ENCODE results near the gene ALKBH8.
"Not testable (repeated sequence)": the region's sequence is repeated elsewhere in the genome, so short reads cannot be mapped to it uniquely, and the experiment has no call there.

ALKBH8 gene, protein sequence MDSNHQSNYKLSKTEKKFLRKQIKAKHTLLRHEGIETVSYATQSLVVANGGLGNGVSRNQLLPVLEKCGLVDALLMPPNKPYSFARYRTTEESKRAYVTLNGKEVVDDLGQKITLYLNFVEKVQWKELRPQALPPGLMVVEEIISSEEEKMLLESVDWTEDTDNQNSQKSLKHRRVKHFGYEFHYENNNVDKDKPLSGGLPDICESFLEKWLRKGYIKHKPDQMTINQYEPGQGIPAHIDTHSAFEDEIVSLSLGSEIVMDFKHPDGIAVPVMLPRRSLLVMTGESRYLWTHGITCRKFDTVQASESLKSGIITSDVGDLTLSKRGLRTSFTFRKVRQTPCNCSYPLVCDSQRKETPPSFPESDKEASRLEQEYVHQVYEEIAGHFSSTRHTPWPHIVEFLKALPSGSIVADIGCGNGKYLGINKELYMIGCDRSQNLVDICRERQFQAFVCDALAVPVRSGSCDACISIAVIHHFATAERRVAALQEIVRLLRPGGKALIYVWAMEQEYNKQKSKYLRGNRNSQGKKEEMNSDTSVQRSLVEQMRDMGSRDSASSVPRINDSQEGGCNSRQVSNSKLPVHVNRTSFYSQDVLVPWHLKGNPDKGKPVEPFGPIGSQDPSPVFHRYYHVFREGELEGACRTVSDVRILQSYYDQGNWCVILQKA

DNA sequence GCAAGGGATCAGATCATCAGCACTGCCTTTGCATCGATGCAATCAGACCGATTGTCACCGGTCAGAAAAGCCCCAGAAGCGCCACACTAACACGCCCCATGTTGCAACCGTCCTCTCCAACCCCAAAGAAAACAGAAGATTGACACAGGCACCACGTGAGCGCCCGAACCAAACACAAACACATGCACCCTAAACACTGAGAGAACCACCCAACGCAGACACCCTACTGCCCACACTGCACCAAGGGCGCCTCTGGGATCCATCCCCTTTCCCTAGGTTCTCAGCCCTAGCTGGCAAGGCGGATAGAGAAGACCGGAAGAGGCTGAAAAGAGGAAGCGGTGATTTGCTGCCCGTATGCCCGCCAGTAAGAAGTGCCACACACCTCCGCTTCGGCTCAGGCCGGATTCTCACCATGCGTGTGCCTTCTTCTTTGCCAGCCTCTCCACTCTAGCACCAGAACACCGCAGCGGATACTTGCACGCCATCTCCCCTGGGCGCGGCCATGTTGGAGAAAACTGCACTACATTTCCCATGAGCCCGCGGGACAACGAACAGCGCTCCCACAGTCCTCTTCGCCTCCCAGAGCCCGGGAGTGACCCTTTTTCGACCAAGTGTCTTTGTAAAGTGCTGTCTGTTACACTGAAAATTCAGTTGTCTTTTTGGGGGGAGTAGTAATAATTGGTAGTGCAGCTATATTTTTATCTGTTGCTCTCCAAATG, at the start of gene ALKBH8:
TSS of gene ALKBH8 (minus strand) at position 517 of the 719 bp plus-strand sequence. CDS start 4,842 bp downstream, outside the sequence.
- DNase-seq = peak; percentile 78

DNA sequence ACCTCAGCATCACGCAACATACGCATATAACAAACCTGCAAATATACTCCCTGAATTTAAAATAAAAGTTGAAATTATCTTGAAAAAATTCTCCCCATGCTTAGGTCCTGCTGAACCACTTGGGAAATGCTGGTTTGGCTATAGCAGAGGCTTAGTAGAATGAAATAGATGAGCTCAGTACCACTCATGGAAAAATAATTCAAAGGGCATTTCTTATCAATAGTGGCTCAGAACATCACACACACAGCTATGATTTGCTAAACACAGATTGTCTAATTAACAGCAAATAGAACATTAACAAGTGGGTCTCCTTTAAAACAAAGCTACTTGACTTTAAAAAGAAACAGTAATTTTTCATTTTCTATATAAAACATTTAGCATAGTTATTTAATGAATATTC, 46.9 kb upstream of the ALKBH8 start:
- DNase-seq = no peak

DNA sequence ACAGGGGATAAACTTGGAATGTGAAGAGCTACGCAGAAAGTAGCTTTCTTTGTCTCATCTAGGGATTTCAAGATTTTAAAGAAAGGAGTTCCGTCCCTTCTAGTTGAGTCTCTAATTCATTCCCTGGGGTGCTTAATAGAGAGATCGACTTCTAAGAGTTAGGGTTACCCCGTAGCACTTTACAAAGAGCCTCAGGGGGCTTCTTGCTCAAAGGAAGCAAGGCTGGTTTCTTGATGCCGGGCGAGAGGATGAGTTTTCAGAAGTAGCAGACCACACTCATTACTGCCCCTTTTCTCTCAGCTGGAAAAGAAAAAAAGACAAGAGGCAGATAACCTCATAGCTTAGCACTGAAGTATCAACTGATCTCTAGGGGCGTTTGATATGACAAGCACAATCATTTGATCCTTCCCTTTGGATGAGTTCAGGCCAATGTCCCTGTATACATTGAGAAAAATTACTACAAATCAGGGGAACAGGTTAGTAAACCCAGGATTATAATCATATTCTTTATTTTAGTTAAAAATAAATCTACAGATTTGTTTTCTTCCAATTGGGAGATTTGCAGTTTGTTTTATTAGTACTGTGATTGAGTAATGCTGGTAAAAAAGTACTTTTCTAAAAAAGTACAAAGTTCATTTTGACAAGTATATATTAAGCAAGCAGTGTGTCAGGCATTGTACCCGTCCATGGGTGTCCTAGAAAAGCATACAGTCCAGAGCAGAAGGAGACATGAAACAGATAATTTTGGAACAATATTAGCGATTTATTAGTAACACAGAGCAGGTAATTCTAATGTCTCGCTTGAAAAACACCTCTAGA, 44.1 kb upstream of the ALKBH8 start:
- no peak for DNase-seq

DNA sequence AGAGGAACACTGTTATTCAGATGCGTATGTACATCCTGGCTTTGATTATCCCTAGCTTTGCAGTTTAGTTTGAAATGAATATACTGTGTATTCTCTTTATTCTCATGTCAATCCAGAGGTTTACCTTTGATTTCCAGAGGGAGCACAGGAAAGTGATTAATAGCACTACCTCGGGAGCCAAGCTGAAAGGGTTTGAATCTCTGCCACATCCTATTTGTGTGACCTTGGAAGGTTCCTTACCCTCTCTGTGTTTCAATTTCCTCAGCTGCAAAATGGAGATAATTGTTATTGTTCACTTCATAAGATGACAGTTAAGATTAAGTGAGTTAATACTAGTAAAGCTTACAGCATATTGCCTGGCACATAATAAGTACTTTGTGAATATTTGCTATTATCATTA, 43.3 kb upstream of the ALKBH8 start:
- no peak for DNase-seq

DNA sequence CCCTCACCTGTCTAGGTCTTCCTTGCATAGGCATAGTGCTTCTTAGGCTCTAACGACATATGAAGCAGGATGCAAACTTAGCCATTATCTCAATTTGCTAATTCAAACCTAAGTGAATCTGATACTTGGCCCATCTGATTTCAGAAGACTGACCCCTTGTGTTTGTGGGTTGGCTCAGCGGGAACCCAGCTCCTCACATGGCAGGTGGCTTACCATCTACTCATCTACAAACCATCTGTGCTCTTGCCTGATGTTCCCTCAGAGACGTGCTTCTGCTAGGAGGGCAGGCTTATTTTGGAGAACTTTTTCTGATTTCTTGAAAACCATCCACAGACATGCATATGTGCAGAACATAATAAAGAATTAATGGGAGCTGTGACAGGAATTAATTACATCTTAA, 40.6 kb upstream of the ALKBH8 start:
- no peak for DNase-seq

DNA sequence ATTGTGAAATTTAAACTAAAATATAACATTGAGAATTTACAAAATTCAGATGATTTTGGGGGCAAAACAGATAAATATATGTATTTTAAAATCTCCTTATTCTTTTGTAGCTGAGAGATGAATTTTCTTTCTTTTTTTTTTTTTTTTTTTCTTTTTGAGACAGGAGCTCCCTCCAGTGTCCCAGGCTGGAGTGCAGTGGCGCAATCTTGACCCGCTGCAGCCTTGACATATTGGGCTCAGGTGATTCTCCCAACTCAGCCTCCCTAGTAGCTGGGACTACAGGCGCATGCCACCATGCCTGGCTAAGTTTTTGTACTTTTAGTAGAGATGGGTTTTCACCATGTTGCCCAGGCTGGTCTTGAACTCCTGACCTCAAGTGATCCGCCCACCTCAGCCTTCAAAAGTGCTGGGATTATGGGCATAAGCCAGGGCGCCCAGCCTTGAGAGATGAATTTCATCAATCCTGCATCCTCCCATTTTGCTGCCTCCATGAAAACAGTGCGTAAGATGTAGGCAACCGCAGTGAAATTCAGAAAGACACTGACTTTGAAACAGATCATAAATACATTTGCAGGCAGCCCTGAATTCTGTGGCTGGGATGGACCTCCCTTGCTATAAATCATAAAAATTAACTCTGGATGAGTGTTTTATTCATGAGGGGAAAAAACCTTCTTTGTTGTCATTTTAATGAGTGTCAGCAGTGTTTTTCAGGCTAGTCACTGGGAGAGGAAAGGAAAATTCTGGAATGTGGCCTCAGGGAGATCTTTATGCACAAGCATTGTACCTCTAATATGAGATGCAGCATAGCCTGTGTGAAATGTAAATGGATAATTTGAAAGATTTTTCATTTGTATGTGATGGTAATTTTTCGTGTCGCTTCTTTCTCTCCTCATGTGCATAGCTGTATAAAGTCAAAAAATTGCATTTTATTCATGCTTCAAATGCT, 39.8 kb upstream of the ALKBH8 start:
- no peak for DNase-seq

DNA sequence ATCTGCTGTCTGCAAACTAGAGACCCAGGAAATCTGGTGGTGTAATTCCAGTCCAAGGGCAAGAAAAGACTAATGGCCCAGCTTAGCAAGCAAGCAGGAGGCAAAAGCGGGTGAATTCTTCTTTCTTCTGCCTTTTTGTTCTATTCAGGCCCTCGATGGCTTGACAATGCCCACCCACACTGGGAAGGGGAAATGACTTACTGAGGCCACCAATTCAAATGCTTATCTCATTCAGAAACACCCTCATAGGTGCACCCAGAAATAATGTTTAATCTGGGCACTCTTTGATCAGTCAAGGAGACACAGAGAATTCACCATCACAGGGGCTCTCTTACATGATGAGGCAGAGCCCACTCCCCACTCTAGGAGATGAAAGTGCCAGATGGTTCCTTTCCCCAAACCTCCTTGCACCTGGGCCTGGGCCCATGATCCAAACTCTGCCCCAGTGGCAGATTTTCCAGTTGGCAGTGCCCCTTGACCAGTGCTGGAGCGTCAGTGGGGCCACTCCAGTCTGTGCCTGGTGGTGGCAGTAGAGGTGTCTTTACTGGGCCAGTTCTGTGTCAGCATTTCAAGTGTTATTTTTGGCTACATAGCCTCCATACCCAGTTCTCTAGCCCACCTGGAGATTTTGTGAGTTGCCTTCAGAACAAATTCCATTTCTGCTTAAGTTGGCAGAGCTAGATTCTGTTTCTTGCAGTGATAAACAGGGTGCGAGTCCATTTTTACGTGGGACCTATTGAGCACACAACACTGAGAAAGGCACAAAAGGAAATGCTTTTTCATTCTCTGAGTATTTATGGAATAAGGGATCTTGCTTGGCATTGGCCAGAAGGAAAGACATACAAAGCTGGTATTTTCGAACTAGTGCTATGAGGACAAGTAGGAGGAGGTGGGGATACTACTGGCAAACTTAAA, 32.9 kb upstream of the ALKBH8 start:
- no peak for DNase-seq

DNA sequence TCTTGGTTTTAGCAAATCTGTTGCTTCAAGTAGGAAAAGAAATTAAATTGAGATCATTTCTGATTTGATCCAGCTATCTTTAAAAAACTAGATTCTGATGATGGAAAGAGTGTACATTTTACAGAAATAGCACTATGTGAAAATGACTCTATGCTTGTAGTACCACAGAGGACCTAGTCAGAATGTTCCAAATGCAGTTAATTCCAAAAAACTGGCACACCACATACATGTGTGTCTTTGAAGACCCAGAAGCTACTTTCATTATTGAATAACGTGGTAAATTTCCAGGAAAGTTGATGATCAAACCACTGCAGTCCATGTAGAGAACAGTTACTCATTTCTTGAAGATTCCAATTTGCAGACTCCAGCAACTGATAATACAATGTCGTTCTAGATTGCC, 29.2 kb upstream of the ALKBH8 start:
- DNase-seq = no peak

DNA sequence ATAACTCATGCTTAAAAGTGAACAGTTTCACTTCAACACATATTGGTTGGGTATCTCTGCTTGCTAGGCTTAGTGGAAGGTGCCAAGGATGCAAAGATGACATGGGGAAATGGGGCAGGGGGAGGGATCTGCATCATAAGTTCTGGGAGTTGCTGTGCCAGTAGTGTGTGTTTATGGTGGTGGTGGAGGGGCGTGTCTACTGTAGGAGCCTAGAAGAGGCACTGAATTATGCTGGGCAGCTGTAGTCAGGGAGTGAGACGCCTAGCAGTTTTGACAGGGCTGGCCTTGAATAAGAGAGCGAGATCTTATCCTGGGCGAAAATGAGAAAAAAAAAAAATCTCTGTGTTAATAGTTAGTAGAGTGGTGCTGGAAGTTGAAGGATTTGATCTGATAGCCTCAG, 28.4 kb upstream of the ALKBH8 start:
- no peak for DNase-seq

DNA sequence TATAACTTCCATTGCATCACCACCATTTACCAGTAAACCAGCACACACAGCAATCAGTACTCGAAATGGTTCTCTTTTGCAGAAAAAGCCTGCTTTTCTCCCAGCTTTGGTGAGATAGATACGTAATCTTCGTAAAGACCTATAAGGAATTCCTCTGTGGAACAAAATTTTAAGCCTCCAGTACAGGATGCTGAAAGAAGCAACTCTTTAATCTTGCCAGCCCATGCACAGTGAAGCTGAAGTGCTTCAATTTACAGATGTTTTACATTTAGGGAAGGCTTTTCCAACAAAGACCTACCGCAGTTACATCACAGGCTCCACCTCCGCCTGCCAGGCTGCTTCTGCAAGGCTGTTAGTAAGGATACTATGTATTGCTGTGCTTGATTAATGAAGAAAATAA, 27.3 kb upstream of the ALKBH8 start:
- no peak for DNase-seq

DNA sequence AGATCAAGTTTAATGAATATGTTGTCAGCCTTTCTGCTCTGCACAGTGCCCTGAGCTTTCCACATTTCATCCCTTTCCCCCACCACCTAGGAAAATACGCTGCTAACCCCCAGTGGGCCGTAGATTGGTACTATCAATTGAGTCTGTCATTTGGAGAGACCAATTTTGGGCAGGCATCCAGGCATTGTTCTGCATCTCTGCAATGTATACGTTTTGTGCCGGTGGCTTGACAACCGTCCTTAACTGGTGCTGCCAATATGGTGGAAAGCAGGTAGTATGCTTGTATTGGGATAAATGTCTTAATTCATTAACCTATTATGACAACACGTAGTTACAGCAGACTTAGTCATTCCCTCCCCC, 26.7 kb upstream of the ALKBH8 start:
- DNase-seq = no peak

DNA sequence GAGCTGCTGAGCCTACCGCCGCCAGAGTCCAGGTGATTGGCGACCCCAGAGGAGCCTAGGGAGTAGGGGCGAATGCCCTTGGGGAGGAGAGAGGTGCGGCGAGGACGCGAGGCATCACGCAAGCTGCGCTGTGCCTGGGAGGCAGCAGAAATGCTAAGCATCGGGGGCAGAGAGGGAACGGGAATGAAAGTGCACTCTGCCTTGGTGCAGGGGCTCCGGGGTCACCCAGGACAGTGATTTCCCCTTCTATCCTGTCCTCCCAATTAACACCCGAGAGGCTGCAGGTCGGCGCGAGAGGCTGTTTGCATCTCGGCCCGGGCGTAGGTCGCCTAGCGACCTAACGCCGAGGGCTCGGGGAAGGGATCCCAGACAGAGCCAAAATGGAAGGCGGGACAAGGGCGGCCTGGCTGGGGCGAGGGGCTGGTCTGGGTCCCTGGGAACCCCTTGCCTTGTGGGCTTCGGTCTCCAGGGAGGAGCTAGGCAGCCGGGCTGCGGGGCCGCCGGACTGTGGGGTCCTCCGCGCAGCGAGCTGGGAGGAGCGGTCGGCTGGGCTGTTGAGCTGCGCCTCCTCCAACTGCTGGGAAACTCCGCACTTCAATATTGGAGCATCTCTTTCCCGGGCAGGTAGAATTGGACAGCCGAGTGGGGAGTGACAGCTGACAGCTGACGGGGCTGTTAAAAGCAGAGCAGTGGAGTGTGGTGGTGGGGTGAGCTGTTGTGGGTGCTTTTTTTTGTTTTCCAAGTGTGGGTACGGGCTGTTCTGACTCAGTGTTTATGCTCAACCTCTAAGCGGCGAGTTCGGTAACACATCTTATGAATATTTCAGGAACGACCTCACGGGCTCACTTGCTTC, 26.1 kb upstream of the ALKBH8 start:
- DNase-seq = peak; percentile 20

DNA sequence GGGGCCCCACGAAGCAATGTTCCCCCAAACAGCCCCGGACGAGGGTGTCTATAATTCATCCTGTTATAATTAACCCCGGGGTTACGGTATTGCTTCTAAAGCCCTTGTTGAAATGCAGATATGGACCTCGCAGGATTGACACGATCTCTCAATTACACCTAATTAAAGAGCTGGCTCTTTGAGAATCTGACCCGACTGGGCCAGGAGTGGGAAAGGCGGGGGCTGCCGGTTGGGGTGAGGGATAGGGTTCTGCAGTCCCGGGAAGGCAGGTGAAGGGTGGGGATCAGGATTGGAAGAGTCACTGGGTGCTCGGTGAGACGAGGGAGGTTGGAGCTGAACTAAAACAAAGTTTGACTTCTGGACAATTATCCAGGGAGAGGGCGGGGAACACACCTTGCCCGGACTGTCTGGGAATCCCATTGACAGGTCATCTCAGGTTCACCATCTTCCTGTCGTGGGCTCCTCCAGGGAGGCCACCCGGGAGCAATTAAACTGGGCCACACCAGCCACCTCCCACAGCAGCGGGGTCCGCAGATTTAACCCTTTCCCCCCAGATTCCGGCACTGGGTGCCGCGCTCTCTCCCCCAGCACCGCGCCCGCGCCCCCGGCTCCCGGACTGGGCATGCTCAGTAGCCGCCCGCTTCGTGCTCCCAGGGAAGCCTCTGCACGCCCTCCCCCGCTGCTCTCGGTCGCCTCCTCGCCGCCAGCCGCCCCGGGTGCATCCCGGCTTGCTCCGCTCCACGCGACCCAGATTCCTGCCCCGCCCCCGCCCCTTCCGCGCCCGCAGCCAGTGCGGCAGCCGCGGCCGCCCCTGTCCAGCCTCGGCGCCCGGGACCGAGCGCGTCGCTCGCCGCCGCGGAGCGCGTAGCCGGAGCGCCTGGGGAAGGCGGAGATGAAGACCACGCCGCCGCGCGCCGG, 25.2 kb upstream of the ALKBH8 start, which contains the start of gene ELMOD1:
TSS of gene ELMOD1 (plus strand) at position 688 of the 918 bp plus-strand sequence. CDS start 27,043 bp downstream, outside the sequence.
- DNase-seq = no peak

DNA sequence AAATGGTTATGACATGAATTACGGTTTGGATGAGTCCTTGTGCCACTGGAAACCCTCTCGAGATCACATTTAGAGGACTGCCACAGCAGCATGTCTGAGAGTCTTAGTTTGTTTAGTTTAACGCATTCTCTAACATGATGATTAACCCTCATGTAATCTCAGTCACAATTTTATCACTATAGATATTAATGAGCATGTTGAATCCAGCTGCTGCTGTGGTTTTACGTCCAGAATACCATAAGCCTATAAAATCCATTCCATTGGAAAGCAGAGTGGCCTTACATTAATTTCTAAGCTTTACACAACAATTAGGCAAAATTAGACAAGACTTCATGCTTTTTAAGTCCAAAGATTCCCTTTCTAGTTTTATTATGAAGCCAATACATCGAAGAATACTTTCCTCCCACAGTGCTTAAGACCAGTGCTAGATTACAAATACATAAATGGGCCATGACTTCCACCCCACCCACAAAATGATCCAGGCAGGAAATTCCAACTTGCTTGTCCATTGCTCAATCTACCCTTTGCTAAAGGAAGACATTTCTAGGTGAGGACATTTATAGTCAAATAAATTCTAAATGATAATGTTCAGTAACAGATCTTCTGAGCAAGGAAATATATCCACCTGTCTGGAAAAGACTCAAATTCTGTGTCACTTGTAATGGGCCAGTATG, 21.9 kb upstream of the ALKBH8 start:
- DNase-seq = no peak

DNA sequence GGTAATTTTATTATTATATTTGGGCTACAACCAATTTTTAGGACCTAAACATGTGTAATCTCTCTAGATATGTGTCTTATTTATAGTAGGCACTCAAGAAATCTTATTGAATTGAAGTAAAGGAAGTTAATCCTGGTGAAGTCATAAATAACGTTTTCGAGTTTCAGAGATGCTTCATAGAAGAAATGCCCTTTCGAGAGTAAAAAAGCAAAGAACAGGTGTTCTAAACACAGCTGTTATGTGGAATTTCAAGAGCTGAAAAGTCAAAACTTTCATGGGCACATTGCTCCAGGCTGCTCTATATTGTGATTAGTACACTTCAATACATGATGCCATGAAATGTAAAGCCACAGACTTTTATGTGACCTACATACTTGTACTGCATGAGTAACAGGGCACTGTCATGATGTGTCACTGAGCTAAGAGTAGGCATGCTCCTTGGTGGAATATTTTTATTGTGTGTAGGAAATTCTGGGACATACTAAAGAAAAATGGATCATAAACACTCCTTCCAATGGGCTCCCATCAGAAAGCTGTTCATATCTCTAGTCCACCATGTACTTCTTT, 18.2 kb upstream of the ALKBH8 start:
- DNase-seq = no peak

DNA sequence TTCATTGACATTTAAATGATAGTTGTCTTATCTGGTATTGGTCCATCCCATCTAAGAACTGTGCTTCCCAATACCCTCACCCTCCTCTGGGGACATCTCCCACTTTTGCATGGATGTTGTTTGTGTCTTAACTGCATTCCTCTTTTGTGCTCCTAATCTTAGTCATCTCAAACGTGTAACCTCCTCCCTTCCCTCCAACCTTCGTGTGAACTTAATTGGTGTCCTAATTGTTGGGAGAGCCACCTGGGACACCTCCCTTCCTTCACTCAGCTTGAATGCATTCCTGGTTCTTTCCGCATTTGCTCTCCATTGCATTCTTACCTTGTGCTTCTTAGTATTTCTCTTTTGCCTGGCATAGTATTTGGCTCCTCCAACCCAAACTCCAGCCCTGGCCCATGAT, 15.6 kb upstream of the ALKBH8 start:
- no peak for DNase-seq

DNA sequence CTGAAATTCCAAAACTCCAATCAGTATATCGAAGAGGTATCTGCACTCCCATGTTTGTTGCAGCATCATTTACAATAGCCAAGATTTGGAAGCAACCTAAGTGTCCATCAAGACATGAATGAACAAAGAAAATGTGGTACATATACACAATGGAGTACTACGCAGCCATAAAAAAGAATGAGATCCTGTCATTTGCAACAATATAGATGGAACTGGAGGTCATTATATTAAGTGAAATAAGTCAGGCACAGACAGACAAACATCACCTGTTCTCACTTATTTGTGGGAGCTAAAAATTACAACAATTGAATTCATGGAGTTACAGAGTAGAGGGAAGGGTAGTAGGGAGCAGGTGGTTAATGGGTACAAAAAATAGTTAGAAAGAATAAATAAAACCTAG, 13.6 kb upstream of the ALKBH8 start:
- not testable (repeated sequence) for DNase-seq

DNA sequence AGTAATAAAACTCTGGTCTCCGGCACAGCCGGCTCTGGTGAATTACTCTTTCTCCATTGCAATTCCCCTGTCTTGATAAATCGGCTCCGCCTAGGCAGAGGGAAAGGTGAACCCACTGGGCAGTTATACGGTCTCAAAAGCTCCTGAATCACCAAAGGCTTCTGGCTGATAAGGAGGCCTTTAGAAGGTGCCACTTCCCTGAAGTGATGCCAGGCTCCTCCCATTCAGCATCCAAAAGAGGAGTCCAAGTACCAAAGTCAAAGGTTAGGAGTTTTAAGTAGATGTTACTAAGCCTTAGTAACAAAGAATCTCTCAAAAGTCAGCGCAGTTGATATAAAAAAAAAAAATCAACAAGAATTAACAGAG, 11.8 kb upstream of the ALKBH8 start:
- DNase-seq = no peak
